Neural cell (in vitro differentiated cells): ENCODE data around the gene TEAD4. TPM values are rescaled to one million over a fixed set of nuclear protein-coding genes. Genes with fewer than 3 reads are reported as not detected.

Source experiments
- H2AFZ ChIP-seq: fragments of 200-600, 300-800 bp; sonication (generic), shearing (Covaris generic); 2 replicates; pipeline ENCODE4 v1.6.0; 2014; ENCODE audit warnings: low read depth, mild to moderate bottlenecking, antibody characterized with exemption, low read length, moderate library complexity
- H3F3A ChIP-seq: fragments of 200-600 bp; shearing (Covaris generic); 2 replicates; pipeline ENCODE4 v1.6.1; 2016; ENCODE audit warnings: mild to moderate bottlenecking, moderate library complexity, mixed read lengths, antibody characterized with exemption, low read length; ENCODE audit not compliant: insufficient read depth, poor library complexity, severe bottlenecking
- H3K27ac ChIP-seq: fragments of 200-600, 300-800 bp; sonication (generic), shearing (Covaris generic); 2 replicates; pipeline ENCODE4 v1.5.1; 2014; ENCODE audit warnings: mild to moderate bottlenecking, low read length, moderate library complexity
- H3K27me3 ChIP-seq: fragments of 300-800, 200-600 bp; sonication (generic), shearing (Covaris generic); 2 replicates; pipeline ENCODE4 v1.6.0; 2014; ENCODE audit warnings: mild to moderate bottlenecking, low read depth, low read length, moderate library complexity; ENCODE audit not compliant: insufficient read depth
- H3K36me3 ChIP-seq: fragments of 300-800, 200-600 bp; sonication (generic), shearing (Covaris generic); 2 replicates; pipeline ENCODE4 v1.5.1; 2014; ENCODE audit warnings: mild to moderate bottlenecking, antibody characterized with exemption, low read length, moderate library complexity; ENCODE audit not compliant: insufficient read depth
- H3K4me2 ChIP-seq: fragments of 300-800, 200-600 bp; sonication (generic), shearing (Covaris generic); 2 replicates; pipeline ENCODE4 v1.6.0; 2014; ENCODE audit warnings: mild to moderate bottlenecking, low read length
- H3K4me3 ChIP-seq: fragments of 300-800, 200-600 bp; sonication (generic), shearing (Covaris generic); 2 replicates; pipeline ENCODE4 v1.5.1; 2014; ENCODE audit warnings: mild to moderate bottlenecking, low read length, moderate library complexity
- H3K79me2 ChIP-seq: fragments of 200-600 bp; shearing (Covaris generic); replicated peaks from 2 replicates; pipeline ENCODE4 v1.6.0; 2014; ENCODE audit warnings: mild to moderate bottlenecking, low read length, moderate library complexity; ENCODE audit not compliant: insufficient read depth
- H3K9ac ChIP-seq: fragments of 300-800, 200-600 bp; sonication (generic), shearing (Covaris generic); 2 replicates; pipeline ENCODE4 v1.6.1; 2016; ENCODE audit warnings: mild to moderate bottlenecking, low read length, mixed read lengths
- H3K9me2 ChIP-seq: fragments of 200-600 bp; shearing (Covaris generic); 2 replicates; pipeline ENCODE4 v1.6.1; 2016; ENCODE audit warnings: mild to moderate bottlenecking, low read length, mixed read lengths; ENCODE audit not compliant: insufficient read depth
- H3K9me3 ChIP-seq: fragments of 200-600, 300-800 bp; sonication (generic), shearing (Covaris generic); 2 replicates; pipeline ENCODE4 v1.6.1; 2016; ENCODE audit warnings: mild to moderate bottlenecking, mixed run types, low read length, moderate library complexity, mixed read lengths
- H4K20me1 ChIP-seq: fragments of 200-600 bp; shearing (Covaris generic); 2 replicates; pipeline ENCODE4 v1.6.1; 2016; ENCODE audit warnings: mild to moderate bottlenecking, mixed run types; ENCODE audit not compliant: insufficient read depth
- CTCF ChIP-seq: fragments of 450-650 bp; IDR thresholded peaks from 2 replicates; pipeline ENCODE4 v1.5.1; 2014; ENCODE audit warnings: antibody characterized with exemption, mild to moderate bottlenecking, moderate library complexity; ENCODE audit not compliant: poor library complexity, severe bottlenecking
- EP300 ChIP-seq: fragments of 450-650 bp; conservative IDR thresholded peaks from 2 replicates; pipeline ENCODE4 v1.6.1; 2014; ENCODE audit warnings: antibody characterized with exemption, mild to moderate bottlenecking, moderate library complexity; ENCODE audit not compliant: poor library complexity, severe bottlenecking
- EZH2 ChIP-seq: fragments of 200-600, 300-800 bp; shearing (Covaris generic), sonication (generic); IDR thresholded peaks from 2 replicates; pipeline ENCODE4 v1.6.1; 2014; ENCODE audit warnings: antibody characterized with exemption, low read length, borderline replicate concordance, mild to moderate bottlenecking; ENCODE audit not compliant: insufficient read depth, poor library complexity, severe bottlenecking
- MXI1 ChIP-seq: fragments of 450-650 bp; conservative IDR thresholded peaks from 2 replicates; pipeline ENCODE4 v1.6.1; 2014; ENCODE audit warnings: antibody characterized with exemption, mild to moderate bottlenecking; ENCODE audit not compliant: poor library complexity, severe bottlenecking
- POLR2AphosphoS5 ChIP-seq: IDR thresholded peaks from 2 replicates; pipeline ENCODE4 v1.6.1; 2012
- RAD21 ChIP-seq: fragments of 450-650 bp; conservative IDR thresholded peaks from 2 replicates; pipeline ENCODE4 v1.6.1; 2014; ENCODE audit warnings: antibody characterized with exemption, mild to moderate bottlenecking, moderate library complexity
- REST ChIP-seq: IDR thresholded peaks from 2 replicates; pipeline ENCODE4 v1.6.1; 2012; ENCODE audit warnings: borderline replicate concordance
- SMC3 ChIP-seq: fragments of 450-650 bp; conservative IDR thresholded peaks from 2 replicates; pipeline ENCODE4 v1.6.1; 2014; ENCODE audit warnings: antibody characterized with exemption, mild to moderate bottlenecking, moderate library complexity; ENCODE audit not compliant: poor library complexity
- TAF1 ChIP-seq: IDR thresholded peaks from 2 replicates; pipeline ENCODE4 v1.6.1; 2012; ENCODE audit warnings: low read depth
- polyA plus RNA-seq: library from polyadenylated mRNA; depleted of rRNA; stranded (reverse); fragments of >200 nt; gene quantifications from 2 replicates; pipeline ENCODE4 v1.2.3, GENCODE V29; 2014

The TEAD4 gene
- polyA plus RNA-seq, 1 donor from 2014 or later = 1.6 TPM

GRCh38 chr12:3005736-3006135 is 46.5 kb downstream of the TEAD4 start:
- H3K27ac ChIP-seq = no peak overlapping the region
- no peaks in the 10 kb centered on the region for H3K79me2 ChIP-seq
- no peak for TF ChIP-seq TAF1
- no peak for TF ChIP-seq SMC3
- no peak for TF ChIP-seq EP300
- no peak for TF ChIP-seq POLR2AphosphoS5
- no peak for TF ChIP-seq RAD21
- no peak for TF ChIP-seq MXI1
- TF ChIP-seq CTCF = no peak
- TF ChIP-seq REST = no peak
- no peak for TF ChIP-seq EZH2
- H3K9ac ChIP-seq = no peak overlapping the region
- no peak overlapping the region for H3K4me2 ChIP-seq
- H3K9me3 ChIP-seq = no peaks in the 10 kb centered on the region
- H4K20me1 ChIP-seq = no peaks in the 10 kb centered on the region
- no peak overlapping the region for H2AFZ ChIP-seq
- no peaks in the 10 kb centered on the region for H3K9me2 ChIP-seq
- no peaks in the 10 kb centered on the region for H3F3A ChIP-seq
- no peak overlapping the region for H3K4me3 ChIP-seq
- H3K36me3 ChIP-seq = no peaks in the 10 kb centered on the region
- no peaks in the 10 kb centered on the region for H3K27me3 ChIP-seq

DNA sequence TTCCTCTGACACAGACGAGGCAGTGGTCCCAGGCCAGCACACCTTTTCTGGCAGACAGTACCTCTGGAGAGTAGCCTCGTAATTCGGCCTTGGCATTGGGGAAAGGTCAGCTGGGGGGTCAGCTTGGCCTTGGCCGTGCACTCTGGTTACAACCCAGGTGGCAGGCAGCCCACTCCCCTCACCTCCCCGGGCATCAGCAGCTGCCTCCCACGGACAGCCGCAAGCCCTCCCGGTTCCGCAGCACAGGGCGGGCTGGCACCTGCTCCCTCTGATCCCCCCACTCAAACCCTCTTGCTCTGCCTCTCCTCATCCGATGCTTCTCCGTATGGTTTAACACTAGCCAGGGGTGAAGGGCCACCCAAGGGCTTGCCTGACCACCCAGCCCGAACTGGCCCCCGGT is 50.6 kb downstream of the TEAD4 start:
- no peaks in the 10 kb centered on the region for H3K27me3 ChIP-seq
- H3K36me3 ChIP-seq = no peaks in the 10 kb centered on the region
- H3K9me3 ChIP-seq = no peaks in the 10 kb centered on the region
- no peaks in the 10 kb centered on the region for H3F3A ChIP-seq
- no peak overlapping the region for H3K4me2 ChIP-seq
- H3K4me3 ChIP-seq = no peak overlapping the region
- H3K9me2 ChIP-seq = no peaks in the 10 kb centered on the region
- H3K9ac ChIP-seq = no peak overlapping the region
- no peak overlapping the region for H3K27ac ChIP-seq
- no peak overlapping the region for H2AFZ ChIP-seq
- no peaks in the 10 kb centered on the region for H4K20me1 ChIP-seq
- no peak for TF ChIP-seq REST
- no peak for TF ChIP-seq MXI1
- TF ChIP-seq RAD21 = no peak
- TF ChIP-seq POLR2AphosphoS5 = no peak
- no peak for TF ChIP-seq EZH2
- TF ChIP-seq SMC3 = no peak
- no peak for TF ChIP-seq TAF1
- no peak for TF ChIP-seq CTCF
- no peak for TF ChIP-seq EP300
- no peaks in the 10 kb centered on the region for H3K79me2 ChIP-seq
